Measurements from ENCODE around the gene PAK4. TPM values are rescaled to one million over a fixed set of nuclear protein-coding genes. Genes with fewer than 3 reads are reported as not detected.

The PAK4 gene
- total and polyA plus RNA-seq, 2 of the 8 experiments (the other 6 are each of a cell fraction or from before 2014, with no cell fraction given) = 50.7 to 64.4 TPM

DNA sequence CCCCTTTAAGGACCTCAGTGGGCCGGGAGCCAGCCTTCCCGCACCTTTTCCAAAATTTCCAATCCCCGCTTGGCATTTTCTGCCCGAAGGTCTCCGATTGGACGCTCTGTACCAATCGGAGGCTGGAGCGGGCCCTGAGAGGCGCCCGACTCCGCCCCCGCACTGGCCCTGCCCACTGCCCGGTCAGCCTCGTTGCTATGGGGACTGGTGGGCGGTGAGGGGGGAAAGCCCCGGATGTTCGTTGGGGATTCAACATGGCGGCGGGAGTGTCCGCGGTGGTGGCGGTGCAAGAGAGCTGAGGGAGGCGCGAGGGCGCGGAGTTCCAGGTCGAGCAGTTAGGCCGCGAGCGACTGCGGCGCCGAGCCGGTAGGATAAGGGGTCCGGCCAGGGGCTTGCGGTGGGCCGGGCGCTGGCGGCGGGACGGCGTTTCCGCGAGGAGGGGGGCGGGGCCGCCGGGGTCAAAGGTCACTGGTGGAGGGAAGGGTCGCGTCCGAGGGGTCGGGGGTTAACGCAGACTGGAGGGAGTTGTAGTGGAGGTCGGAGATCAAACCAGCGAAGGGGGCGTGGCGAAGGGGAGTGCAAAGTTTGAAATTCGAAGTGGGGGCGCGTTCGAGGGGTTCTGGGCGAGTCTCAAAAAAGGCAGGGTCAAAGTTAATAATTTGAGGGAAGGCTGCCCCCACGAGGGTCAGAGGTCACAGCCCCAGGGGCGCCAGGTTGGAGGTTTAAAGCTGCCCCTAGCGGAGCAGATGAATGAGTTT lies at the start of gene PAK4 (continued):
- TF ChIP-seq, protein P1, sequence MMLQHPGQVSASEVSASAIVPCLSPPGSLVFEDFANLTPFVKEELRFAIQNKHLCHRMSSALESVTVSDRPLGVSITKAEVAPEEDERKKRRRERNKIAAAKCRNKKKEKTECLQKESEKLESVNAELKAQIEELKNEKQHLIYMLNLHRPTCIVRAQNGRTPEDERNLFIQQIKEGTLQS (IDR thresholded peaks at IDR 0.05; ENCODE audit: insufficient read depth, low read depth, low read length) = no peak
- TF ChIP-seq KDM1A (IDR thresholded peaks at IDR 0.05; ENCODE audit: borderline replicate concordance, low read length) = no peak
- no peak for TF ChIP-seq SAP30 (IDR thresholded peaks at IDR 0.05; ENCODE audit: insufficient read depth, insufficient replicate concordance, low read length)
- peak; percentile 71; the same call in 1 of the 2 replicates for TF ChIP-seq TBP (IDR thresholded peaks at IDR 0.05; ENCODE audit: low read depth, low read length)
- TF ChIP-seq BRCA1 (IDR thresholded peaks at IDR 0.05; ENCODE audit: low read depth, low read length) = no peak
- TF ChIP-seq JUN (IDR thresholded peaks at IDR 0.05; ENCODE audit: low read depth, low read length) = no peak
- peak; percentile 91 for TF ChIP-seq SP1 (IDR thresholded peaks at IDR 0.05; ENCODE audit: low read depth, low read length)
- TF ChIP-seq SP2 (IDR thresholded peaks at IDR 0.05; ENCODE audit: low read length) = no peak
- peak; percentile 55; the same call in 1 of the 2 replicates for TF ChIP-seq POLR2AphosphoS5 (IDR thresholded peaks at IDR 0.05; ENCODE audit: low read depth, low read length)
- TF ChIP-seq ASH2L (IDR thresholded peaks at IDR 0.05; ENCODE audit: low read length) = peak; percentile 100
- no peak for TF ChIP-seq CREB1 (IDR thresholded peaks at IDR 0.05)
- no peak for TF ChIP-seq EP300 (IDR thresholded peaks at IDR 0.05; ENCODE audit: borderline replicate concordance in 1 of 2, low read depth in 2 of 2, low read length in 2 of 2)
- TF ChIP-seq, protein P2, sequence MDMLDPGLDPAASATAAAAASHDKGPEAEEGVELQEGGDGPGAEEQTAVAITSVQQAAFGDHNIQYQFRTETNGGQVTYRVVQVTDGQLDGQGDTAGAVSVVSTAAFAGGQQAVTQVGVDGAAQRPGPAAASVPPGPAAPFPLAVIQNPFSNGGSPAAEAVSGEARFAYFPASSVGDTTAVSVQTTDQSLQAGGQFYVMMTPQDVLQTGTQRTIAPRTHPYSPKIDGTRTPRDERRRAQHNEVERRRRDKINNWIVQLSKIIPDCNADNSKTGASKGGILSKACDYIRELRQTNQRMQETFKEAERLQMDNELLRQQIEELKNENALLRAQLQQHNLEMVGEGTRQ (IDR thresholded peaks at IDR 0.05; ENCODE audit: low read length) = no peak
- no peak for TF ChIP-seq CHD1 (IDR thresholded peaks at IDR 0.05; ENCODE audit: low read depth, low read length)
- no peak for TF ChIP-seq SIRT6 (IDR thresholded peaks at IDR 0.05; ENCODE audit: low read length)
- TF ChIP-seq BCL11A (IDR thresholded peaks at IDR 0.05; ENCODE audit: low read depth in 2 of 2, low read length in 2 of 2) = no peak
- no peak for TF ChIP-seq SRF (IDR thresholded peaks at IDR 0.05; ENCODE audit: low read depth, low read length)
- TF ChIP-seq SP4 (IDR thresholded peaks at IDR 0.05; ENCODE audit: low read length) = no peak; the same call in 1 of the 2 replicates
- no peak for TF ChIP-seq TEAD4 (IDR thresholded peaks at IDR 0.05; ENCODE audit: low read depth, low read length)
- TF ChIP-seq POLR2A (IDR thresholded peaks at IDR 0.05; ENCODE audit: control extremely low read depth in 1 of 2, low read depth in 2 of 2, low read length in 2 of 2) = peak in 1 of 2 experiments; percentile 67; a peak in 1 of 3 replicates
- TF ChIP-seq, protein P3, sequence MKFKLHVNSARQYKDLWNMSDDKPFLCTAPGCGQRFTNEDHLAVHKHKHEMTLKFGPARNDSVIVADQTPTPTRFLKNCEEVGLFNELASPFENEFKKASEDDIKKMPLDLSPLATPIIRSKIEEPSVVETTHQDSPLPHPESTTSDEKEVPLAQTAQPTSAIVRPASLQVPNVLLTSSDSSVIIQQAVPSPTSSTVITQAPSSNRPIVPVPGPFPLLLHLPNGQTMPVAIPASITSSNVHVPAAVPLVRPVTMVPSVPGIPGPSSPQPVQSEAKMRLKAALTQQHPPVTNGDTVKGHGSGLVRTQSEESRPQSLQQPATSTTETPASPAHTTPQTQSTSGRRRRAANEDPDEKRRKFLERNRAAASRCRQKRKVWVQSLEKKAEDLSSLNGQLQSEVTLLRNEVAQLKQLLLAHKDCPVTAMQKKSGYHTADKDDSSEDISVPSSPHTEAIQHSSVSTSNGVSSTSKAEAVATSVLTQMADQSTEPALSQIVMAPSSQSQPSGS (IDR thresholded peaks at IDR 0.05; ENCODE audit: low read length) = no peak
- TF ChIP-seq, protein P4, sequence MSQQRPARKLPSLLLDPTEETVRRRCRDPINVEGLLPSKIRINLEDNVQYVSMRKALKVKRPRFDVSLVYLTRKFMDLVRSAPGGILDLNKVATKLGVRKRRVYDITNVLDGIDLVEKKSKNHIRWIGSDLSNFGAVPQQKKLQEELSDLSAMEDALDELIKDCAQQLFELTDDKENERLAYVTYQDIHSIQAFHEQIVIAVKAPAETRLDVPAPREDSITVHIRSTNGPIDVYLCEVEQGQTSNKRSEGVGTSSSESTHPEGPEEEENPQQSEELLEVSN (IDR thresholded peaks at IDR 0.05) = peak; percentile 89
